Sigmoid colon (tissue), 4 donors: ENCODE results near the gene CRNKL1.

ENCODE experiments used
- EP300 ChIP-seq, 4 donors: sonication (generic); formaldehyde crosslinking; IDR thresholded peaks; one replicate each; pipeline ENCODE4 v1.6.1; 2017; ENCODE audit warnings: antibody characterized with exemption in 4 of 4
- TF ChIP-seq, protein P1 (sequence below), 4 experiments: fragments of 450-650 bp in 3 of 4; fragments of 200-600 bp in 1 of 4; IDR thresholded peaks; one replicate each; pipeline ENCODE4 v1.5.1; 2016 to 2019; ENCODE audit warnings: antibody characterized with exemption in 4 of 4, mild to moderate bottlenecking in 3 of 4, moderate library complexity in 2 of 4

DNA sequence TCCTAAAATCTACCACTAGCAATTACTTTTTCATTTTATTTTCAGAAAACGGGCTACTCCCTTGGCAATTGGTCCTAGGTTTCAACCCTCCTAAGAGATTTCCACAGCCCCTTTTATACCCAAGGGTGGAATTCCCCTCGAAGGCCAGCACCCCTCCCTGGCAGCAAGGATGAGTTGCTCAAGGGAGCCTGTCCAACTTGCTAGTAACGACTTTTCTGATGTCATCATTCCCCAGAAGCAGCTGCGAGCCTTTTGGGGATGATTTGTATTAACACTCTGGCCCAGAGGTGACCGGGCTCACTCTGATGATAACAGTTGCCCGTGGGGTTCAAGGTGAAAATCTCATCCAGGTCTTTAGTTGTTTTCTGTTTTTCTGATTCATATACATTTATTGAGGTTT lies 65.8 kb downstream of the CRNKL1 start:
- TF ChIP-seq EP300 (IDR thresholded peaks at IDR 0.05), result no peak
- TF ChIP-seq, protein P1, sequence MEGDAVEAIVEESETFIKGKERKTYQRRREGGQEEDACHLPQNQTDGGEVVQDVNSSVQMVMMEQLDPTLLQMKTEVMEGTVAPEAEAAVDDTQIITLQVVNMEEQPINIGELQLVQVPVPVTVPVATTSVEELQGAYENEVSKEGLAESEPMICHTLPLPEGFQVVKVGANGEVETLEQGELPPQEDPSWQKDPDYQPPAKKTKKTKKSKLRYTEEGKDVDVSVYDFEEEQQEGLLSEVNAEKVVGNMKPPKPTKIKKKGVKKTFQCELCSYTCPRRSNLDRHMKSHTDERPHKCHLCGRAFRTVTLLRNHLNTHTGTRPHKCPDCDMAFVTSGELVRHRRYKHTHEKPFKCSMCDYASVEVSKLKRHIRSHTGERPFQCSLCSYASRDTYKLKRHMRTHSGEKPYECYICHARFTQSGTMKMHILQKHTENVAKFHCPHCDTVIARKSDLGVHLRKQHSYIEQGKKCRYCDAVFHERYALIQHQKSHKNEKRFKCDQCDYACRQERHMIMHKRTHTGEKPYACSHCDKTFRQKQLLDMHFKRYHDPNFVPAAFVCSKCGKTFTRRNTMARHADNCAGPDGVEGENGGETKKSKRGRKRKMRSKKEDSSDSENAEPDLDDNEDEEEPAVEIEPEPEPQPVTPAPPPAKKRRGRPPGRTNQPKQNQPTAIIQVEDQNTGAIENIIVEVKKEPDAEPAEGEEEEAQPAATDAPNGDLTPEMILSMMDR (IDR thresholded peaks at IDR 0.05), result no peak
